GM12878 (cell line): ENCODE data around the gene COL15A1. TPM values are rescaled to one million over a fixed set of nuclear protein-coding genes. Genes with fewer than 3 reads are reported as not detected.

Source experiments
- ATAC-seq: fragments of 200-7000 bp; cut with Tn5 transposase; 3 replicates; pipeline ENCODE4 v1.9.1; 2020; ENCODE audit warnings: mild to moderate bottlenecking, moderate library complexity
- BruUV-seq: library from RNA; stranded (reverse); fragments of 400-500 nt; replicated peaks from 2 replicates; lab custom pipeline; 2021; lab: Mats Ljungman, UMichigan
- CTCF ChIA-PET: fragments of 300-600 bp; sonication (Branson Sonifier 250); formaldehyde crosslinking; extraction: SDS; loops from one replicate; lab custom pipeline; 2021; ENCODE audit warnings: inconsistent platforms; lab: Yijun Ruan, JAX
- POLR2A ChIA-PET: fragments of 350-600 bp; formaldehyde crosslinking; extraction: SDS; loops from one replicate; lab custom pipeline; 2021; ENCODE audit warnings: inconsistent platforms; lab: Charles Lee
- RAD21 ChIA-PET: fragments of 300-600 bp; sonication (Branson Sonifier 250); formaldehyde crosslinking; loops from one replicate; lab custom pipeline; 2023; ENCODE audit warnings: antibody characterized with exemption; ENCODE audit not compliant: unreplicated experiment; lab: Charles Lee
- SMC1A ChIA-PET: fragments of 300-600 bp; sonication (Branson Sonifier 250); formaldehyde crosslinking; loops from one replicate; lab custom pipeline; 2023; ENCODE audit not compliant: unreplicated experiment, uncharacterized antibody; lab: Charles Lee
- DNase-seq: peaks from one replicate; pipeline ENCODE4 v3.0.0-alpha.2; 2011; ENCODE audit warnings: low read depth, low spot score
- FAIRE-seq: peaks from 3 replicates; lab custom pipeline; 2011; peaks lifted over from hg19 to GRCh38; lab: Jason Lieb, UNC
- H2AFZ ChIP-seq: 2 replicates; pipeline ENCODE4 v1.6.0; 2011; ENCODE audit warnings: low read depth, low read length, control low read depth; ENCODE audit not compliant: control insufficient read depth
- H3K27ac ChIP-seq: 2 replicates; pipeline ENCODE4 v1.5.1; 2011; ENCODE audit warnings: control low read depth; ENCODE audit not compliant: control insufficient read depth, insufficient read depth
- H3K27me3 ChIP-seq, 2 experiments: replicated peaks in 1 of 2; 2 replicates each; pipeline versions ENCODE4 v1.6.0 to v1.6.1; 2011; ENCODE audit warnings: low read length in 1 of 2; ENCODE audit not compliant: control insufficient read depth in 2 of 2, insufficient read depth in 2 of 2
- H3K36me3 ChIP-seq, 2 experiments: 2 replicates each; pipeline ENCODE4 v1.5.1; 2011; ENCODE audit warnings: low read length in 1 of 2; ENCODE audit not compliant: control insufficient read depth in 2 of 2, insufficient read depth in 2 of 2
- H3K4me1 ChIP-seq: 2 replicates; pipeline ENCODE4 v1.6.1; 2011; ENCODE audit warnings: mild to moderate bottlenecking, low read length, moderate library complexity, mixed read lengths; ENCODE audit not compliant: control insufficient read depth, insufficient read depth
- H3K4me2 ChIP-seq: 2 replicates; pipeline ENCODE4 v1.6.0; 2011; ENCODE audit warnings: control low read depth; ENCODE audit not compliant: control insufficient read depth, insufficient read depth
- H3K4me3 ChIP-seq: fragments of 200-600 bp; sonication (generic); 2 replicates; pipeline ENCODE4 v1.5.1; 2016
- H3K79me2 ChIP-seq: 2 replicates; pipeline ENCODE4 v1.6.0; 2011; ENCODE audit warnings: low read length; ENCODE audit not compliant: control insufficient read depth, insufficient read depth
- H3K9ac ChIP-seq: 2 replicates; pipeline ENCODE4 v1.8.0; 2011; ENCODE audit warnings: low read length, control low read depth, mixed read lengths; ENCODE audit not compliant: control insufficient read depth, insufficient read depth
- H3K9me3 ChIP-seq: replicated peaks from 3 replicates; pipeline ENCODE4 v1.5.1; 2011; ENCODE audit warnings: mild to moderate bottlenecking, low read length; ENCODE audit not compliant: control insufficient read depth, insufficient read depth
- H4K20me1 ChIP-seq: 2 replicates; pipeline ENCODE4 v1.6.0; 2011; ENCODE audit not compliant: control insufficient read depth, insufficient read depth
- ASH2L ChIP-seq: fragments of 300-600, 200-600 bp; sonication (generic); IDR thresholded peaks from 2 replicates; pipeline ENCODE4 v1.6.1; 2017; ENCODE audit warnings: low read depth, mild to moderate bottlenecking, borderline replicate concordance
- BCL11A ChIP-seq: IDR thresholded peaks from 2 replicates; pipeline ENCODE4 v1.6.1; 2011; ENCODE audit warnings: low read depth, low read length
- CBX5 ChIP-seq: sonication (generic); IDR thresholded peaks from 2 replicates; pipeline ENCODE4 v1.6.1; 2016; ENCODE audit warnings: low read depth, moderate library complexity, mild to moderate bottlenecking, inconsistent platforms
- IKZF1 ChIP-seq: fragments of 450-650 bp; conservative IDR thresholded peaks from 2 replicates; pipeline ENCODE4 v1.6.1; 2017; ENCODE audit warnings: antibody characterized with exemption, mild to moderate bottlenecking
- IRF3 ChIP-seq: fragments of 450-650 bp; IDR thresholded peaks from 2 replicates; pipeline ENCODE4 v1.6.1; 2014; ENCODE audit warnings: mild to moderate bottlenecking
- MEF2B ChIP-seq: fragments of 450-650 bp; IDR thresholded peaks from 2 replicates; pipeline ENCODE4 v1.6.1; 2018; ENCODE audit warnings: mild to moderate bottlenecking, moderate library complexity; ENCODE audit not compliant: partially characterized antibody, poor library complexity, severe bottlenecking
- NBN ChIP-seq: fragments of 450-650 bp; IDR thresholded peaks from 2 replicates; pipeline ENCODE4 v1.6.1; 2016
- NKRF ChIP-seq: fragments of 450-650 bp; conservative IDR thresholded peaks from 2 replicates; pipeline ENCODE4 v1.6.1; 2017; ENCODE audit warnings: mild to moderate bottlenecking, moderate library complexity
- NR2C1 ChIP-seq: fragments of 450-650 bp; IDR thresholded peaks from 2 replicates; pipeline ENCODE4 v1.6.1; 2017; ENCODE audit warnings: antibody characterized with exemption, mild to moderate bottlenecking, moderate library complexity
- RBBP5 ChIP-seq: fragments of 200-600 bp; sonication (generic); conservative IDR thresholded peaks from 2 replicates; pipeline ENCODE4 v1.6.1; 2016
- RELB ChIP-seq: fragments of 450-650 bp; IDR thresholded peaks from 2 replicates; pipeline ENCODE4 v1.6.1; 2017; ENCODE audit warnings: low read depth, mild to moderate bottlenecking, moderate library complexity
- SMAD5 ChIP-seq: IDR thresholded peaks from 2 replicates; pipeline ENCODE4 v1.6.1; 2016; ENCODE audit warnings: antibody characterized with exemption, low read depth
- SP1 ChIP-seq: IDR thresholded peaks from one replicate; pipeline ENCODE4 v1.6.1; 2011; ENCODE audit warnings: low read depth, low read length
- SPI1 ChIP-seq: IDR thresholded peaks from 2 replicates; pipeline ENCODE4 v1.6.1; 2011; ENCODE audit warnings: low read depth, mild to moderate bottlenecking, low read length, moderate library complexity, borderline replicate concordance; ENCODE audit not compliant: insufficient read depth
- TCF7 ChIP-seq: IDR thresholded peaks from 2 replicates; pipeline ENCODE4 v1.6.1; 2014; ENCODE audit warnings: antibody characterized with exemption, borderline replicate concordance
- USF1 ChIP-seq: IDR thresholded peaks from 2 replicates; pipeline ENCODE4 v1.6.1; 2011; ENCODE audit warnings: borderline replicate concordance, low read depth, mild to moderate bottlenecking, moderate library complexity, mixed read lengths, low read length; ENCODE audit not compliant: insufficient read depth; ENCODE audit errors: extremely low read length
- WRNIP1 ChIP-seq: IDR thresholded peaks from 2 replicates; pipeline ENCODE4 v1.6.1; 2011; ENCODE audit warnings: low read depth, low read length, improper control_type of control experiment, borderline replicate concordance
- WGBS: methylation state at CpG from one replicate; pipeline ENCODE4 v1.1.6; 2016; ENCODE audit warnings: low lambda C conversion rate; ENCODE audit not compliant: insufficient replicate concordance, insufficient coverage; ENCODE audit errors: missing lambda C conversion rate; 5-methylcytosine and 5-hydroxymethylcytosine counted together
- in situ Hi-C: fragments of 300-500 bp; cut with MboI; formaldehyde crosslinking; loops from 9 replicates; pipeline ENCODE4 v1.14.3; 2018; ENCODE audit warnings: mixed read lengths
- intact Hi-C: fragments of 100-400 bp; cut with micrococcal nuclease; formaldehyde crosslinking; loops from one replicate; pipeline ENCODE4 v1.14.2; 2022; ENCODE audit not compliant: unreplicated experiment
- polyA plus RNA-seq, 11 experiments: library from polyadenylated mRNA; depleted of rRNA in 4 of 11; unstranded in 6 of 11; stranded (reverse) in 5 of 11; fragments of >200 nt; fragmentation: Nextera tagmentation in 4 of 11; fragmentation: Illumina TruSeq in 1 of 11; extraction: Ambion mirVana in 4 of 11; extraction: Trizol in 1 of 11; gene quantifications; 1 replicate in 1 of 11; 2 replicates in 10 of 11; pipeline versions ENCODE4 v1.2.1 to v1.2.3, GENCODE V29; 2011 to 2016; ENCODE audit warnings: inconsistent platforms in 2 of 11, missing spikeins in 2 of 11, low read depth in 1 of 11
- total RNA-seq, 4 experiments: library from RNA; depleted of rRNA in 3 of 4; stranded (reverse); fragments of >200 nt in 3 of 4; fragmentation: Illumina TruSeq in 1 of 4; extraction: Trizol in 1 of 4; gene quantifications; 2 replicates each; pipeline versions ENCODE4 v1.2.1 to v1.2.3, GENCODE V29; 2013 to 2021

COL15A1 gene
- total and polyA plus RNA-seq, 10 of the 15 experiments (the other 5 are each of a cell fraction or from before 2014, with no cell fraction given), result 0.01 to 0.28 (median 0.06) TPM; not detected in 2

- TF ChIP-seq SP1 (no peak), BCL11A (no peak), NR2C1 (no peak)
Measured at GRCh38 chr9:98978231-98978681, 34.5 kb downstream of the COL15A1 start (continued).

GRCh38 chr9:98980291-98980690 lies 36.6 kb downstream of the COL15A1 start:
- no peak overlapping the region for H3K4me2 ChIP-seq
- no peak overlapping the region for H2AFZ ChIP-seq
- no peak for ATAC-seq
- ChIA-PET RAD21 (no interaction called here), CTCF (interaction anchor here (0.7 kb wide), 1 partner anchor 161 kb away, joined by 3 read pairs; no protein-coding TSS in a partner anchor), POLR2A (no interaction called here), SMC1A (interaction anchor here (0.6 to 0.8 kb wide), 2 partner anchors 156 to 202 kb away, joined by 3 to 4 read pairs; no protein-coding TSS in a partner anchor)
- no peak for DNase-seq
- peaks cover 5% of the 10 kb centered on the region; the same call in 1 of the 2 replicates for H4K20me1 ChIP-seq
- no peak for FAIRE-seq
- in situ Hi-C loops, result no loop called here
- no peaks in the 10 kb centered on the region for H3K9me3 ChIP-seq
- intact Hi-C loops, result no loop called here
- H3K27ac ChIP-seq, result no peak overlapping the region
- WGBS, result 26% methylated on average over 5 of the region's 5 CpGs
- peaks cover 4 to 7% of the 10 kb centered on the region in 2 experiments for H3K27me3 ChIP-seq
- H3K9ac ChIP-seq, result no peak overlapping the region
- H3K79me2 ChIP-seq, result no peaks in the 10 kb centered on the region
- H3K4me1 ChIP-seq, result no peaks in the 10 kb centered on the region
- no peaks in the 10 kb centered on the region for H3K36me3 ChIP-seq
- no peak for TF ChIP-seq RELB
- no peak for TF ChIP-seq CBX5
- TF ChIP-seq RBBP5, result no peak
- TF ChIP-seq TCF7, result no peak
- no peak for TF ChIP-seq IKZF1
- TF ChIP-seq SPI1, result no peak
- no peak for TF ChIP-seq WRNIP1
- TF ChIP-seq USF1, result no peak
- TF ChIP-seq SMAD5, result no peak
- no peak for TF ChIP-seq ASH2L
- no peak for TF ChIP-seq IRF3
- no peak for TF ChIP-seq NBN
- no peak for TF ChIP-seq NKRF
- no peak for TF ChIP-seq MEF2B
- no TSS peak for BruUV-seq
- no peak overlapping the region for H3K4me3 ChIP-seq
